WTC11 (cell line): ENCODE data around the gene DNAJB11. TPM values are rescaled to one million over a fixed set of nuclear protein-coding genes. Genes with fewer than 3 reads are reported as not detected.

Experiments
- ATAC-seq: fragments of 200-7000 bp; cut with Tn5 transposase; 2 replicates; pipeline ENCODE4 v1.10.0; 2021; ENCODE audit warnings: mild to moderate bottlenecking, moderate library complexity
- CTCF ChIA-PET: fragments of 300-600 bp; sonication (Branson Sonifier 250); formaldehyde crosslinking; loops from one replicate; lab custom pipeline; 2021; ENCODE audit warnings: antibody characterized with exemption; lab: Charles Lee
- POLR2A ChIA-PET: fragments of 350-600 bp; sonication (Branson Sonifier 250); formaldehyde crosslinking; loops from one replicate; lab custom pipeline; 2021; ENCODE audit warnings: antibody characterized with exemption; lab: Charles Lee
- DNase-seq: peaks from one replicate; pipeline ENCODE4 v3.0.0; 2021; ENCODE audit warnings: low spot score
- H3K27ac Mint-ChIP-seq: 2 replicates; pipeline ENCODE4 v1.8.0; 2021; ENCODE audit warnings: mixed read lengths
- H3K27me3 Mint-ChIP-seq: 2 replicates; pipeline ENCODE4 v1.8.0; 2021; ENCODE audit warnings: low read depth, mild to moderate bottlenecking, moderate library complexity, mixed read lengths
- H3K36me3 Mint-ChIP-seq: 2 replicates; pipeline ENCODE4 v1.8.0; 2021; ENCODE audit warnings: mixed read lengths
- H3K4me1 Mint-ChIP-seq: 2 replicates; pipeline ENCODE4 v1.8.0; 2022; ENCODE audit warnings: mixed read lengths
- H3K4me3 Mint-ChIP-seq: 2 replicates; pipeline ENCODE4 v1.8.0; 2021; ENCODE audit warnings: mild to moderate bottlenecking, moderate library complexity, mixed read lengths
- H3K9me3 Mint-ChIP-seq: 2 replicates; pipeline ENCODE4 v1.8.0; 2021; ENCODE audit warnings: mixed read lengths
- GRHL2 ChIP-seq: fragments of 250-450 bp; sonication (Bioruptor Pico); IDR thresholded peaks from 2 replicates; pipeline ENCODE4 v1.8.0; 2022; ENCODE audit warnings: mild to moderate bottlenecking, moderate library complexity; ENCODE audit not compliant: insufficient replicate concordance, severe bottlenecking
- JUN ChIP-seq: sonication (generic); formaldehyde crosslinking; IDR thresholded peaks from 2 replicates; pipeline ENCODE4 v1.8.0; 2023; ENCODE audit warnings: mild to moderate bottlenecking, missing genetic modification reagents
- MXD4 ChIP-seq: fragments of 250-450 bp; sonication (Bioruptor Pico); IDR thresholded peaks from 2 replicates; pipeline ENCODE4 v1.8.0; 2021; ENCODE audit warnings: mild to moderate bottlenecking, moderate library complexity, borderline replicate concordance
- NFATC4 ChIP-seq: fragments of 250-450 bp; sonication (Bioruptor Pico); IDR thresholded peaks from 2 replicates; pipeline ENCODE4 v1.9.0; 2021; ENCODE audit warnings: mild to moderate bottlenecking
- NR1H2 ChIP-seq: sonication (generic); formaldehyde crosslinking; IDR thresholded peaks from 2 replicates; pipeline ENCODE4 v1.9.0; 2021; ENCODE audit warnings: mild to moderate bottlenecking, moderate library complexity, missing genetic modification reagents
- NR2C2 ChIP-seq: sonication (generic); formaldehyde crosslinking; IDR thresholded peaks from 2 replicates; pipeline ENCODE4 v1.8.0; 2022; ENCODE audit warnings: mild to moderate bottlenecking, missing genetic modification reagents
- NR3C1 ChIP-seq: sonication (generic); formaldehyde crosslinking; conservative IDR thresholded peaks from 2 replicates; pipeline ENCODE4 v1.8.1; 2023; ENCODE audit warnings: low read depth, mild to moderate bottlenecking, missing genetic modification reagents
- RORB ChIP-seq: fragments of 250-450 bp; sonication (Bioruptor Pico); IDR thresholded peaks from 2 replicates; pipeline ENCODE4 v1.9.0; 2021; ENCODE audit warnings: mild to moderate bottlenecking
- SOX15 ChIP-seq: fragments of 250-450 bp; sonication (Bioruptor Pico); IDR thresholded peaks from 2 replicates; pipeline ENCODE4 v1.9.0; 2021; ENCODE audit warnings: mild to moderate bottlenecking
- TCF7 ChIP-seq: sonication (generic); formaldehyde crosslinking; IDR thresholded peaks from 2 replicates; pipeline ENCODE4 v1.8.0; 2022; ENCODE audit warnings: mild to moderate bottlenecking, low read depth, missing genetic modification reagents, moderate library complexity
- TEAD1 ChIP-seq: sonication (generic); formaldehyde crosslinking; IDR thresholded peaks from 2 replicates; pipeline ENCODE4 v1.8.0; 2022; ENCODE audit warnings: mild to moderate bottlenecking, missing genetic modification reagents
- TP53 ChIP-seq: sonication (generic); formaldehyde crosslinking; IDR thresholded peaks from 2 replicates; pipeline ENCODE4 v1.8.1; 2023; ENCODE audit warnings: mild to moderate bottlenecking, missing genetic modification reagents
- ZBTB21 ChIP-seq: sonication (generic); formaldehyde crosslinking; IDR thresholded peaks from 2 replicates; pipeline ENCODE4 v1.8.1; 2023; ENCODE audit warnings: mild to moderate bottlenecking, missing genetic modification reagents, borderline replicate concordance
- ZNF138 ChIP-seq: sonication (generic); formaldehyde crosslinking; conservative IDR thresholded peaks from 2 replicates; pipeline ENCODE4 v1.8.1; 2022; ENCODE audit warnings: mild to moderate bottlenecking, moderate library complexity, missing genetic modification reagents
- ZNF317 ChIP-seq: sonication (generic); formaldehyde crosslinking; IDR thresholded peaks from 2 replicates; pipeline ENCODE4 v1.8.1; 2023; ENCODE audit warnings: low read depth, mild to moderate bottlenecking, moderate library complexity, missing genetic modification reagents, borderline replicate concordance
- ZNF671 ChIP-seq: fragments of 250-450 bp; sonication (Bioruptor Pico); IDR thresholded peaks from 2 replicates; pipeline ENCODE4 v1.8.0; 2021; ENCODE audit warnings: mild to moderate bottlenecking
- total RNA-seq: library from RNA; stranded (reverse); gene quantifications from 3 replicates; pipeline ENCODE4 v1.2.3, GENCODE V29; 2021
- TF ChIP-seq, protein P1 (sequence below): sonication (generic); formaldehyde crosslinking; IDR thresholded peaks from 2 replicates; pipeline ENCODE4 v1.8.0; 2023; ENCODE audit warnings: missing genetic modification reagents
- TF ChIP-seq, protein P2 (sequence below): sonication (generic); formaldehyde crosslinking; IDR thresholded peaks from 2 replicates; pipeline ENCODE4 v1.8.1; 2022; ENCODE audit warnings: missing genetic modification reagents, borderline replicate concordance
- TF ChIP-seq, protein P3 (sequence below): sonication (generic); formaldehyde crosslinking; IDR thresholded peaks from 2 replicates; pipeline ENCODE4 v1.8.1; 2022; ENCODE audit warnings: mild to moderate bottlenecking, moderate library complexity, missing genetic modification reagents
- TF ChIP-seq, protein P4 (sequence below): sonication (generic); formaldehyde crosslinking; IDR thresholded peaks from 2 replicates; pipeline ENCODE4 v1.8.1; 2022; ENCODE audit warnings: mild to moderate bottlenecking, missing genetic modification reagents, moderate library complexity, borderline replicate concordance
- TF ChIP-seq, protein P5 (sequence below): fragments of 200-600 bp; IDR thresholded peaks from 2 replicates; pipeline ENCODE4 v1.8.0; 2022; ENCODE audit warnings: antibody characterized with exemption
- TF ChIP-seq, protein P6 (sequence below): fragments of 250-450 bp; sonication (Bioruptor Pico); IDR thresholded peaks from 2 replicates; pipeline ENCODE4 v1.9.0; 2021; ENCODE audit warnings: mild to moderate bottlenecking, borderline replicate concordance

The DNAJB11 gene
- total RNA-seq, 1 experiment from 2014 or later: 56.3 TPM

DNA sequence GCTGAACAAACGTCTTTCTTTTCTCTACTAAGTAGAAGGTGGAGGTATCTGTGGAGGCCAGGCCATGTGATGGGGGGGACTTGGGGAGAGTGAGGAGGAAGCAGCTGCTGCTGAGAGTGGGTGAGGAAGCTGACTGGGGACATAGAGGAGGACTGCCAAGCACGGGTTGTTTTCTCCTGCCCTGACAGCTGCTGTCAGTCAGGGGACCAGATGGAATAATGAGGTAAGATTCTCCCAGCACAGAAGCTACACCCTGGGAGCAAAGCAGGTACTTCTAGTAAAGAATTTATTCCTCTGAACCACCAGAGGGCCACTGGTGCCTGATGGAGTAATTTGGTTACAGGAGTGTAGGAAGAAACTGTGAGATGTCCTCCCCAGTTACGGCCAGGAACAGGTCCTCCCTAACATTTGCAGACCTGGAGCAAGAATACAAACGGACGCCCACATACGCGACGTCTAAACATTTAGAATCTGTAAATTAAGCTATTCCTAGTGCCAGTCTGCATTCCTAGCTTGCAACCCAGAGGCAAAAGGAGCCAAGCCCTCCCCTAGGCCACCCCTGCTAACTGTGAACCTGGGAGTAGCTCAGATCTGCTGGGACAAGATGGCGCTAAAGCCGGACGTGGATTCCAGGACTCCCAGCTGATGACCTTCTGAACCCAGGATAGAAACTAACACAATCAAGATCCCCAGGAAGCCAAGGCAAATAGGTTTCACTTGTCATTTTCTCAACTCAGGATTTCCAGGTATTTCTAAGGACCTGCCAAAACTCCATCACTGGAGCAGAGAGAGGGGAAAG, 41.1 kb upstream of the DNAJB11 start:
- Mint-ChIP-seq H3K4me1 (peaks cover 24% of the 10 kb centered on the region), H3K4me3 (no peak overlapping the region), H3K36me3 (no peaks in the 10 kb centered on the region), H3K9me3 (peaks cover 5% of the 10 kb centered on the region), H3K27me3 (no peaks in the 10 kb centered on the region), H3K27ac (no peak overlapping the region)
- ChIA-PET CTCF (interaction anchor here (0.8 to 2.5 kb wide), 9 partner anchors 10 to 586 kb away, joined by 3 to 17 read pairs (median 4); no protein-coding TSS in a partner anchor), POLR2A (no interaction called here)
- no peak for DNase-seq
- ATAC-seq: peak; percentile 53
- TF ChIP-seq, protein P1, sequence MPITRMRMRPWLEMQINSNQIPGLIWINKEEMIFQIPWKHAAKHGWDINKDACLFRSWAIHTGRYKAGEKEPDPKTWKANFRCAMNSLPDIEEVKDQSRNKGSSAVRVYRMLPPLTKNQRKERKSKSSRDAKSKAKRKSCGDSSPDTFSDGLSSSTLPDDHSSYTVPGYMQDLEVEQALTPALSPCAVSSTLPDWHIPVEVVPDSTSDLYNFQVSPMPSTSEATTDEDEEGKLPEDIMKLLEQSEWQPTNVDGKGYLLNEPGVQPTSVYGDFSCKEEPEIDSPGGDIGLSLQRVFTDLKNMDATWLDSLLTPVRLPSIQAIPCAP (CRISPR knock-in tag): no peak
- TF ChIP-seq ZBTB21 (no peak), ZNF317 (CRISPR knock-in tag) (no peak), SOX15 (CRISPR knock-in tag) (no peak), GRHL2 (no peak), NFATC4 (CRISPR knock-in tag) (no peak), JUN (CRISPR knock-in tag) (no peak), NR1H2 (no peak)
- TF ChIP-seq, protein P2, sequence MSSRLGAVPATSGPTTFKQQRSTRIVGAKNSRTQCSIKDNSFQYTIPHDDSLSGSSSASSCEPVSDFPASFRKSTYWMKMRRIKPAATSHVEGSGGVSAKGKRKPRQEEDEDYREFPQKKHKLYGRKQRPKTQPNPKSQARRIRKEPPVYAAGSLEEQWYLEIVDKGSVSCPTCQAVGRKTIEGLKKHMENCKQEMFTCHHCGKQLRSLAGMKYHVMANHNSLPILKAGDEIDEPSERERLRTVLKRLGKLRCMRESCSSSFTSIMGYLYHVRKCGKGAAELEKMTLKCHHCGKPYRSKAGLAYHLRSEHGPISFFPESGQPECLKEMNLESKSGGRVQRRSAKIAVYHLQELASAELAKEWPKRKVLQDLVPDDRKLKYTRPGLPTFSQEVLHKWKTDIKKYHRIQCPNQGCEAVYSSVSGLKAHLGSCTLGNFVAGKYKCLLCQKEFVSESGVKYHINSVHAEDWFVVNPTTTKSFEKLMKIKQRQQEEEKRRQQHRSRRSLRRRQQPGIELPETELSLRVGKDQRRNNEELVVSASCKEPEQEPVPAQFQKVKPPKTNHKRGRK (CRISPR knock-in tag): no peak
- TF ChIP-seq, protein P3, sequence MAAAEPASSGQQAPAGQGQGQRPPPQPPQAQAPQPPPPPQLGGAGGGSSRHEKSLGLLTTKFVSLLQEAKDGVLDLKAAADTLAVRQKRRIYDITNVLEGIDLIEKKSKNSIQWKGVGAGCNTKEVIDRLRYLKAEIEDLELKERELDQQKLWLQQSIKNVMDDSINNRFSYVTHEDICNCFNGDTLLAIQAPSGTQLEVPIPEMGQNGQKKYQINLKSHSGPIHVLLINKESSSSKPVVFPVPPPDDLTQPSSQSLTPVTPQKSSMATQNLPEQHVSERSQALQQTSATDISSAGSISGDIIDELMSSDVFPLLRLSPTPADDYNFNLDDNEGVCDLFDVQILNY: no peak
- TF ChIP-seq, protein P4, sequence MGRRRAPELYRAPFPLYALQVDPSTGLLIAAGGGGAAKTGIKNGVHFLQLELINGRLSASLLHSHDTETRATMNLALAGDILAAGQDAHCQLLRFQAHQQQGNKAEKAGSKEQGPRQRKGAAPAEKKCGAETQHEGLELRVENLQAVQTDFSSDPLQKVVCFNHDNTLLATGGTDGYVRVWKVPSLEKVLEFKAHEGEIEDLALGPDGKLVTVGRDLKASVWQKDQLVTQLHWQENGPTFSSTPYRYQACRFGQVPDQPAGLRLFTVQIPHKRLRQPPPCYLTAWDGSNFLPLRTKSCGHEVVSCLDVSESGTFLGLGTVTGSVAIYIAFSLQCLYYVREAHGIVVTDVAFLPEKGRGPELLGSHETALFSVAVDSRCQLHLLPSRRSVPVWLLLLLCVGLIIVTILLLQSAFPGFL (CRISPR knock-in tag): no peak

DNA sequence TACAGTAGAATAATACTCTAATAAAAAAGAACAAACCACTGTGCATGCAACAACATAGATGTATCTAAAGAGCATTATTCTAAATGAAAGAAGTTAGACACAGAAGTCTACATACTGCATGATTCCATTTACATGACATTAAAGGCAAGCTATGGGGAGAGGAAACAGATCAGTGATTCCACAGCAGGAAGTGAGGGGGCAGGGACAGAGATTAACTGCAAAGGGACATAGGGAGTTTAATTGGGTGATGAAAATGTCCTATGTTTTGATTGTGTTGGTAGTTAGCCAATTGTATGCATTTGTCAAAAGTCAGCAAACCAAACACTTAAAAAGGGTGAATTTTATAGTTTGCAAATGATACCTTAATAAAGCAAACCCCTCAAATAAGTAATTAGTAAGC, 40.1 kb upstream of the DNAJB11 start:
- H3K36me3 Mint-ChIP-seq: no peaks in the 10 kb centered on the region
- POLR2A ChIA-PET: no interaction called here
- CTCF ChIA-PET: interaction anchor here (0.6 to 2.5 kb wide), 4 partner anchors 73 to 587 kb away, joined by 4 to 8 read pairs (median 6); no protein-coding TSS in a partner anchor
- DNase-seq: no peak
- no peak overlapping the region for H3K4me3 Mint-ChIP-seq
- peaks cover 21% of the 10 kb centered on the region for H3K4me1 Mint-ChIP-seq
- H3K27me3 Mint-ChIP-seq: no peaks in the 10 kb centered on the region
- H3K9me3 Mint-ChIP-seq: peaks cover 5% of the 10 kb centered on the region
- peak; percentile 65 for ATAC-seq
- H3K27ac Mint-ChIP-seq: no peak overlapping the region
- TF ChIP-seq NR1H2 (no peak), NR2C2 (no peak), ZNF138 (no peak), TP53 (CRISPR knock-in tag) (no peak), TCF7 (CRISPR knock-in tag) (no peak), MXD4 (CRISPR knock-in tag) (no peak), ZNF671 (CRISPR knock-in tag) (no peak), RORB (CRISPR knock-in tag) (no peak), NR3C1 (CRISPR knock-in tag) (no peak), TEAD1 (CRISPR knock-in tag) (no peak)
- TF ChIP-seq, protein P5, sequence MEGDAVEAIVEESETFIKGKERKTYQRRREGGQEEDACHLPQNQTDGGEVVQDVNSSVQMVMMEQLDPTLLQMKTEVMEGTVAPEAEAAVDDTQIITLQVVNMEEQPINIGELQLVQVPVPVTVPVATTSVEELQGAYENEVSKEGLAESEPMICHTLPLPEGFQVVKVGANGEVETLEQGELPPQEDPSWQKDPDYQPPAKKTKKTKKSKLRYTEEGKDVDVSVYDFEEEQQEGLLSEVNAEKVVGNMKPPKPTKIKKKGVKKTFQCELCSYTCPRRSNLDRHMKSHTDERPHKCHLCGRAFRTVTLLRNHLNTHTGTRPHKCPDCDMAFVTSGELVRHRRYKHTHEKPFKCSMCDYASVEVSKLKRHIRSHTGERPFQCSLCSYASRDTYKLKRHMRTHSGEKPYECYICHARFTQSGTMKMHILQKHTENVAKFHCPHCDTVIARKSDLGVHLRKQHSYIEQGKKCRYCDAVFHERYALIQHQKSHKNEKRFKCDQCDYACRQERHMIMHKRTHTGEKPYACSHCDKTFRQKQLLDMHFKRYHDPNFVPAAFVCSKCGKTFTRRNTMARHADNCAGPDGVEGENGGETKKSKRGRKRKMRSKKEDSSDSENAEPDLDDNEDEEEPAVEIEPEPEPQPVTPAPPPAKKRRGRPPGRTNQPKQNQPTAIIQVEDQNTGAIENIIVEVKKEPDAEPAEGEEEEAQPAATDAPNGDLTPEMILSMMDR: no peak
- TF ChIP-seq, protein P4 (CRISPR knock-in tag): no peak
- TF ChIP-seq, protein P6, sequence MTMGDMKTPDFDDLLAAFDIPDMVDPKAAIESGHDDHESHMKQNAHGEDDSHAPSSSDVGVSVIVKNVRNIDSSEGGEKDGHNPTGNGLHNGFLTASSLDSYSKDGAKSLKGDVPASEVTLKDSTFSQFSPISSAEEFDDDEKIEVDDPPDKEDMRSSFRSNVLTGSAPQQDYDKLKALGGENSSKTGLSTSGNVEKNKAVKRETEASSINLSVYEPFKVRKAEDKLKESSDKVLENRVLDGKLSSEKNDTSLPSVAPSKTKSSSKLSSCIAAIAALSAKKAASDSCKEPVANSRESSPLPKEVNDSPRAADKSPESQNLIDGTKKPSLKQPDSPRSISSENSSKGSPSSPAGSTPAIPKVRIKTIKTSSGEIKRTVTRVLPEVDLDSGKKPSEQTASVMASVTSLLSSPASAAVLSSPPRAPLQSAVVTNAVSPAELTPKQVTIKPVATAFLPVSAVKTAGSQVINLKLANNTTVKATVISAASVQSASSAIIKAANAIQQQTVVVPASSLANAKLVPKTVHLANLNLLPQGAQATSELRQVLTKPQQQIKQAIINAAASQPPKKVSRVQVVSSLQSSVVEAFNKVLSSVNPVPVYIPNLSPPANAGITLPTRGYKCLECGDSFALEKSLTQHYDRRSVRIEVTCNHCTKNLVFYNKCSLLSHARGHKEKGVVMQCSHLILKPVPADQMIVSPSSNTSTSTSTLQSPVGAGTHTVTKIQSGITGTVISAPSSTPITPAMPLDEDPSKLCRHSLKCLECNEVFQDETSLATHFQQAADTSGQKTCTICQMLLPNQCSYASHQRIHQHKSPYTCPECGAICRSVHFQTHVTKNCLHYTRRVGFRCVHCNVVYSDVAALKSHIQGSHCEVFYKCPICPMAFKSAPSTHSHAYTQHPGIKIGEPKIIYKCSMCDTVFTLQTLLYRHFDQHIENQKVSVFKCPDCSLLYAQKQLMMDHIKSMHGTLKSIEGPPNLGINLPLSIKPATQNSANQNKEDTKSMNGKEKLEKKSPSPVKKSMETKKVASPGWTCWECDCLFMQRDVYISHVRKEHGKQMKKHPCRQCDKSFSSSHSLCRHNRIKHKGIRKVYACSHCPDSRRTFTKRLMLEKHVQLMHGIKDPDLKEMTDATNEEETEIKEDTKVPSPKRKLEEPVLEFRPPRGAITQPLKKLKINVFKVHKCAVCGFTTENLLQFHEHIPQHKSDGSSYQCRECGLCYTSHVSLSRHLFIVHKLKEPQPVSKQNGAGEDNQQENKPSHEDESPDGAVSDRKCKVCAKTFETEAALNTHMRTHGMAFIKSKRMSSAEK: no peak
- TF ChIP-seq, protein P1 (CRISPR knock-in tag): no peak
